Endothelial cell (in vitro differentiated cells): ENCODE measurements around the gene PCDHA7. TPM values are rescaled to one million over a fixed set of nuclear protein-coding genes. Genes with fewer than 3 reads are reported as not detected.

ENCODE experiments used
- DNase-seq: peaks from one replicate; pipeline ENCODE4 v3.0.0; 2021; ENCODE audit warnings: low spot score
- H3K27ac Mint-ChIP-seq: one replicate; pipeline ENCODE4 v1.8.0; 2021; ENCODE audit warnings: mixed read lengths, inconsistent platforms; ENCODE audit not compliant: unreplicated experiment
- H3K27me3 Mint-ChIP-seq: one replicate; pipeline ENCODE4 v1.8.0; 2021; ENCODE audit warnings: mild to moderate bottlenecking, moderate library complexity, mixed read lengths, inconsistent platforms; ENCODE audit not compliant: unreplicated experiment
- H3K36me3 Mint-ChIP-seq: one replicate; pipeline ENCODE4 v1.8.0; 2021; ENCODE audit warnings: mild to moderate bottlenecking, low read depth, mixed read lengths, inconsistent platforms; ENCODE audit not compliant: unreplicated experiment
- H3K4me1 Mint-ChIP-seq: one replicate; pipeline ENCODE4 v1.8.0; 2021; ENCODE audit warnings: mild to moderate bottlenecking, mixed read lengths, inconsistent platforms; ENCODE audit not compliant: unreplicated experiment
- H3K4me3 Mint-ChIP-seq: one replicate; pipeline ENCODE4 v1.8.0; 2021; ENCODE audit warnings: mild to moderate bottlenecking, mixed read lengths, inconsistent platforms; ENCODE audit not compliant: unreplicated experiment
- H3K9me3 Mint-ChIP-seq: one replicate; pipeline ENCODE4 v1.8.0; 2021; ENCODE audit warnings: mixed read lengths, inconsistent platforms; ENCODE audit not compliant: unreplicated experiment
- CTCF ChIP-seq: fragments of 200-600 bp; sonication (generic); IDR thresholded peaks from one replicate; pipeline ENCODE4 v1.5.0; 2021; ENCODE audit warnings: antibody characterized with exemption; ENCODE audit not compliant: unreplicated experiment
- total RNA-seq: library from RNA; stranded (reverse); fragmentation: NEBNext Ultra II Directional; extraction: Animal tissue kit (Norgen Biotek cat#: 25700); gene quantifications from one replicate; pipeline ENCODE4 v1.2.1, GENCODE V29; 2021; ENCODE audit not compliant: unreplicated experiment

PCDHA7 gene
- total RNA-seq, 1 donor from 2014 or later = 2.9 TPM

DNA sequence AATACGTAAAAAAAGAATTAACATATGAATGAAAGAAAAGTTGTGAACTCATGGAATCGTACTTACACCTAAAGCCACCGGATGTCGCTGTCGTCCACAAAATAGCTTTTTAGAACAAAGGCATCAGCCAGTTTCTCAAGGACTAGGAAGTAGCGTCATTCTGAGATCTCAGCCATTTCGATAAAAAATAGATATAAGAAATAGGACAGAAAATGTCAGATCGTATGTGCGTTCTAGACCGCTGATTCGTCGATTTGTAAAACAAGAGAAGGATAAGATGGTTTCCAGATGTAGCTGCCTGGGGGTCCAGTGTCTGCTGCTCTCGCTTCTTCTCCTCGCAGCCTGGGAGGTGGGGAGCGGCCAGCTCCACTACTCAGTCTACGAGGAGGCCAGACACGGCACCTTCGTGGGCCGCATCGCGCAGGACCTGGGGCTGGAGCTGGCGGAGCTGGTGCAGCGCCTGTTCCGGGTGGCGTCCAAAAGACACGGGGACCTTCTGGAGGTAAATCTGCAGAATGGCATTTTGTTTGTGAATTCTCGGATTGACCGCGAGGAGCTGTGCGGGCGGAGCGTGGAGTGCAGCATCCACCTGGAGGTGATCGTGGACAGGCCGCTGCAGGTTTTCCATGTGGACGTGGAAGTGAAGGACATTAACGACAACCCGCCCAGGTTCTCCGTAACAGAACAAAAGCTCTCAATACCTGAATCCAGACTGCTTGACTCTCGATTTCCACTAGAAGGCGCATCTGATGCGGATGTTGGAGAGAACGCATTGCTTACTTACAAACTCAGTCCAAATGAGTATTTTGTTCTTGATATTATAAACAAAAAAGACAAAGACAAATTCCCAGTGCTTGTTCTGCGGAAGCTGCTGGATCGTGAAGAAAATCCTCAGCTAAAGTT lies 22.0 kb downstream of the PCDHA7 start, which contains the start of gene PCDHA10:
TSS of gene PCDHA10 (plus strand) at position 126 of the 903 bp plus-strand sequence. CDS start at position 278, 152 bp downstream.
- Mint-ChIP-seq H3K9me3 (no peaks in the 10 kb centered on the region), H3K27ac (peak within 1 kb of the TSS; percentile 84), H3K4me1 (peaks cover 10% of the 10 kb centered on the region), H3K27me3 (peaks cover 2% of the 10 kb centered on the region), H3K36me3 (peaks cover 19% of the 10 kb centered on the region), H3K4me3 (peak within 1 kb of the TSS; percentile 89)
- no peak for DNase-seq
- TF ChIP-seq CTCF = peak; percentile 55

DNA sequence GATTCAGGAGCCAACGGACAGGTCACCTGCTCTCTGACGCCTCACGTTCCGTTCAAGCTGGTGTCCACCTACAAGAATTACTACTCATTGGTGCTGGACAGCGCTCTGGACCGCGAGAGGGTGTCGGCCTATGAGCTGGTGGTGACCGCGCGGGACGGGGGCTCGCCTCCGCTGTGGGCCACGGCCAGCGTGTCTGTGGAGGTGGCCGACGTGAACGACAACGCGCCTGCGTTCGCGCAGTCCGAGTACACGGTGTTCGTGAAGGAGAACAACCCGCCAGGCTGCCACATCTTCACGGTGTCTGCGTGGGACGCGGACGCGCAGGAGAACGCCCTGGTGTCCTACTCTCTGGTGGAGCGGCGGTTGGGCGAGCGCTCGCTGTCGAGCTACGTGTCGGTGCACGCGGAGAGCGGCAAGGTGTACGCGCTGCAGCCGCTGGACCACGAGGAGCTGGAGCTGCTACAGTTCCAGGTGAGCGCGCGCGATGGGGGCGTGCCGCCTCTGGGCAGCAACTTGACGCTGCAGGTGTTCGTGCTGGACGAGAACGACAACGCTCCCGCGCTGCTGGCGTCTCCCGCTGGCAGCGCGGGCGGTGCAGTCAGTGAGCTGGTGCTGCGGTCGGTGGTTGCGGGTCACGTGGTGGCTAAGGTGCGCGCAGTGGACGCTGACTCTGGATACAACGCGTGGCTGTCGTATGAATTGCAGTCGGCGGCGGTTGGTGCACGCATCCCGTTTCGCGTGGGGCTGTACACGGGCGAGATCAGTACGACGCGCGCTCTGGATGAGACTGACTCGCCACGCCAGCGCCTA lies 23.3 kb downstream of the PCDHA7 start:
- H3K4me1 Mint-ChIP-seq = peaks cover 10% of the 10 kb centered on the region
- no peak for TF ChIP-seq CTCF
- DNase-seq = no peak
- H3K4me3 Mint-ChIP-seq = no peak overlapping the region
- H3K27ac Mint-ChIP-seq = no peak overlapping the region
- peaks cover 30% of the 10 kb centered on the region for H3K36me3 Mint-ChIP-seq
- peaks cover 6% of the 10 kb centered on the region for H3K27me3 Mint-ChIP-seq
- no peaks in the 10 kb centered on the region for H3K9me3 Mint-ChIP-seq

DNA sequence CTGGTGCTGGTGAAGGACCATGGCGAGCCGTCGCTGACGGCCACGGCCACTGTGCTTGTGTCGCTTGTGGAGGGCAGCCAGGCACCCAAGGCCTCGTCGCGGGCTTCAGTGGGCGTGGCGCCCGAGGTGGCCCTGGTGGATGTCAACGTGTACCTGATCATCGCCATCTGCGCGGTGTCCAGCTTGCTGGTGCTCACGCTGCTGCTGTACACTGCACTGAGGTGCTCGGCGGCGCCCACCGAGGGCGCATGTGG lies 23.8 kb downstream of the PCDHA7 start:
- peaks cover 6% of the 10 kb centered on the region for H3K27me3 Mint-ChIP-seq
- no peak for DNase-seq
- no peak for TF ChIP-seq CTCF
- no peaks in the 10 kb centered on the region for H3K9me3 Mint-ChIP-seq
- no peak overlapping the region for H3K4me3 Mint-ChIP-seq
- peaks cover 35% of the 10 kb centered on the region for H3K36me3 Mint-ChIP-seq
- H3K4me1 Mint-ChIP-seq = peaks cover 10% of the 10 kb centered on the region
- H3K27ac Mint-ChIP-seq = no peak overlapping the region

GRCh38 chr5:140862441-140863295 lies 28.6 kb downstream of the PCDHA7 start:
- Mint-ChIP-seq H3K9me3 (no peaks in the 10 kb centered on the region), H3K27ac (no peak overlapping the region), H3K4me3 (no peak overlapping the region), H3K36me3 (peaks cover 30% of the 10 kb centered on the region), H3K4me1 (no peaks in the 10 kb centered on the region), H3K27me3 (peaks cover 4% of the 10 kb centered on the region)
- TF ChIP-seq CTCF = no peak
- DNase-seq = no peak
